HepG2 (cell line): ENCODE results near the gene CBFA2T2. TPM values are rescaled to one million over a fixed set of nuclear protein-coding genes. Genes with fewer than 3 reads are reported as not detected.
A peak's percentile ranks its signal among the peaks of the same experiment; 100 is the strongest.

Source experiments
- CBFB ChIP-seq: sonication (generic); formaldehyde crosslinking; IDR thresholded peaks from 2 replicates; pipeline ENCODE4 v1.4.0; 2020; ENCODE audit warnings: missing genetic modification reagents
- ELF3 ChIP-seq: IDR thresholded peaks from 2 replicates; pipeline ENCODE4 v1.6.1; 2016; ENCODE audit warnings: missing genetic modification reagents, missing compliant biosample characterization
- ERF ChIP-seq: IDR thresholded peaks from 2 replicates; pipeline ENCODE4 v1.6.1; 2018; ENCODE audit warnings: missing biosample characterization, missing genetic modification reagents
- MIER2 ChIP-seq: IDR thresholded peaks from 2 replicates; pipeline ENCODE4 v1.6.1; 2016; ENCODE audit warnings: missing biosample characterization, missing genetic modification reagents
- MTF2 ChIP-seq: sonication (generic); formaldehyde crosslinking; IDR thresholded peaks from 2 replicates; pipeline ENCODE4 v1.5.0; 2020; ENCODE audit warnings: missing genetic modification reagents, borderline replicate concordance
- NFRKB ChIP-seq: fragments of 450-650 bp; IDR thresholded peaks from 2 replicates; pipeline ENCODE4 v1.6.1; 2017
- NFYB ChIP-seq: sonication (generic); formaldehyde crosslinking; IDR thresholded peaks from 2 replicates; pipeline ENCODE4 v1.4.0; 2020; ENCODE audit warnings: missing genetic modification reagents
- PLRG1 ChIP-seq: fragments of 450-650 bp; conservative IDR thresholded peaks from 2 replicates; pipeline ENCODE4 v1.6.1; 2016
- POGZ ChIP-seq: sonication (generic); formaldehyde crosslinking; IDR thresholded peaks from 2 replicates; pipeline ENCODE4 v1.4.0; 2020; ENCODE audit warnings: mild to moderate bottlenecking, missing genetic modification reagents
- PRMT3 ChIP-seq: sonication (generic); formaldehyde crosslinking; IDR thresholded peaks from 2 replicates; pipeline ENCODE4 v1.8.1; 2022; ENCODE audit warnings: low read depth, mild to moderate bottlenecking, moderate library complexity, missing genetic modification reagents, borderline replicate concordance
- PTBP1 ChIP-seq: fragments of 200-400 bp; formaldehyde crosslinking; IDR thresholded peaks from 2 replicates; pipeline ENCODE4 v1.6.1; 2018; ENCODE audit warnings: low read length, low read depth; ENCODE audit not compliant: poor library complexity, severe bottlenecking
- STAG1 ChIP-seq: sonication (generic); formaldehyde crosslinking; IDR thresholded peaks from 2 replicates; pipeline ENCODE4 v1.4.0; 2020; ENCODE audit warnings: missing genetic modification reagents
- TMF1 ChIP-seq: sonication (generic); formaldehyde crosslinking; IDR thresholded peaks from 2 replicates; pipeline ENCODE4 v1.8.1; 2022; ENCODE audit warnings: low read depth, missing genetic modification reagents
- ZBTB1 ChIP-seq: sonication (generic); formaldehyde crosslinking; IDR thresholded peaks from 2 replicates; pipeline ENCODE4 v1.4.0; 2020; ENCODE audit warnings: missing genetic modification reagents, borderline replicate concordance
- ZC3H13 ChIP-seq: sonication (generic); formaldehyde crosslinking; IDR thresholded peaks from 2 replicates; pipeline ENCODE4 v1.8.1; 2023; ENCODE audit warnings: mild to moderate bottlenecking, missing genetic modification reagents, moderate library complexity
- ZEB1 ChIP-seq: IDR thresholded peaks from 2 replicates; pipeline ENCODE4 v1.6.1; 2012; ENCODE audit warnings: mild to moderate bottlenecking, low read depth, inconsistent platforms; ENCODE audit not compliant: insufficient replicate concordance
- ZNF230 ChIP-seq: sonication (generic); formaldehyde crosslinking; IDR thresholded peaks from 2 replicates; pipeline ENCODE4 v1.4.0; 2020; ENCODE audit warnings: mild to moderate bottlenecking, missing genetic modification reagents
- ZNF296 ChIP-seq: sonication (generic); formaldehyde crosslinking; conservative IDR thresholded peaks from 2 replicates; pipeline ENCODE4 v1.5.0; 2020; ENCODE audit warnings: mild to moderate bottlenecking, missing genetic modification reagents
- ZNF556 ChIP-seq: sonication (generic); formaldehyde crosslinking; IDR thresholded peaks from 2 replicates; pipeline ENCODE4 v1.4.0; 2020; ENCODE audit warnings: mild to moderate bottlenecking, missing genetic modification reagents, borderline replicate concordance
- polyA plus RNA-seq, 8 experiments: library from polyadenylated mRNA; depleted of rRNA in 3 of 8; stranded (reverse) in 7 of 8; unstranded in 1 of 8; fragments of >200 nt; fragmentation: Illumina TruSeq in 4 of 8; extraction: Trizol in 4 of 8; gene quantifications; 2 replicates each; pipeline versions ENCODE4 v1.2.1 to v1.2.3, GENCODE V29; 2011 to 2016; ENCODE audit warnings: low read depth in 4 of 8, missing spikeins in 1 of 8, mixed read lengths in 1 of 8; ENCODE audit not compliant: insufficient read depth in 1 of 8
- total RNA-seq, 5 experiments: library from RNA; depleted of rRNA; stranded (reverse); fragments of >200 nt; fragmentation: Illumina TruSeq; extraction: Trizol; gene quantifications; 2 replicates each; pipeline ENCODE4 v1.2.3, GENCODE V29; 2016; ENCODE audit warnings: low read depth in 1 of 5
- TF ChIP-seq, protein P1 (sequence below): IDR thresholded peaks from 2 replicates; pipeline ENCODE4 v1.6.1; 2016; ENCODE audit warnings: mild to moderate bottlenecking, missing biosample characterization, missing genetic modification reagents
- TF ChIP-seq, protein P2 (sequence below): sonication (generic); formaldehyde crosslinking; IDR thresholded peaks from 2 replicates; pipeline ENCODE4 v1.5.0; 2020; ENCODE audit warnings: missing genetic modification reagents
- TF ChIP-seq, protein P3 (sequence below), 2 experiments: sonication (generic) in 1 of 2; formaldehyde crosslinking in 1 of 2; IDR thresholded peaks; 2 replicates each; pipeline versions ENCODE4 v1.4.0 to v1.6.1; 2018 to 2020; ENCODE audit warnings: missing genetic modification reagents in 2 of 2, borderline replicate concordance in 1 of 2, low read depth in 1 of 2, mild to moderate bottlenecking in 1 of 2, missing biosample characterization in 1 of 2
- TF ChIP-seq, protein P4 (sequence below): sonication (generic); formaldehyde crosslinking; IDR thresholded peaks from 2 replicates; pipeline ENCODE4 v1.4.0; 2020; ENCODE audit warnings: missing genetic modification reagents
- TF ChIP-seq, protein P5 (sequence below): sonication (generic); formaldehyde crosslinking; conservative IDR thresholded peaks from 2 replicates; pipeline ENCODE4 v1.8.0; 2022; ENCODE audit warnings: mild to moderate bottlenecking, moderate library complexity, missing genetic modification reagents

Gene CBFA2T2
- total and polyA plus RNA-seq, 2 of the 13 experiments (the other 11 are each of a cell fraction or from before 2014, with no cell fraction given): 6.3 to 21.2 TPM

DNA sequence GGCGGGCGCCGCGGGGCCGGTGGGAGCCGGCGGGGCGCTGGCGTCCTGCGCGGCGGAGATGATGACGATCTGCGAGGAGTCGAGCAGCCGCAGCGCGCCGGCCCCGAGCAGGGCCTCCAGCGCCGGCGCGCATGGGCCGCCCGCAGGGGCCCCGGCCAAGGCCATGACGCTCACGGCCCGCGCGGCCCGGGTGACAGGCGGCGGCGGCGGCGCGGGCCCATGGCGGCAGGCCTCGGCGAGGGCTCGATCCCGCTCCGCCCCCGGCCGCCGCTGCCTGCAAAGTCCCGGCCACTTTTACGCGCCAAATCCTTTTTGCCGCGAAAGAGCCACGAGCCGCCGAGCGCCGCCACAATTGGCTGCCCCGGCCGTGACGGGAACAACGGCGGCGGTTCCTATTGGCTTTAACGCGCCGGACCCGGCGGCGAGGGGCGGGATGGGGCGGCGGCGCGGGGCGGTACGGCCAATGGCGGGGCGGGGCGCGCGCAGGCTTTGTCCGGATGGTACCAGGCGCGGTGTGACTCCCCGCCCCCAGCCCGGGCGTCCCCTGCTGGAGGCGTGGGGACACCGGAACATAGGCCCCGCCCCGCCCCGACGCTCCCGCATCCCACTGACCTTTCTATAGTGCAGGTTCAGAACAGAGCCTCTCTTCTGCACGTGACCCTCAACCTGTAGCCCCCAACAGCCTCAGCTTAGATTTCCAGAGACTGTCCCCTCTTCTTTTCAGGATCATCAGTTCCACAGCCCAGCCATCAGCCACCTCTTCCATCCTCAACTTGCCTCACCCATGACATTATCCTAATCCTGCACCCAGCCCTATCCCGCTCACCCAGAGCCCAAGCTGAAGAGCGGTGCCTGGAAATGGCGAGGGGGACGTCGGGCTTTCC, 196.4 kb downstream of the CBFA2T2 start, which contains the start of gene E2F1 (continued):
- TF ChIP-seq CBFB (CRISPR knock-in tag): peak; percentile 50
- peak; percentile 96 for TF ChIP-seq PRMT3
- no peak for TF ChIP-seq ZBTB1 (CRISPR knock-in tag)
- TF ChIP-seq ELF3 (CRISPR knock-in tag): peak; percentile 60; the same call in 1 of the 2 replicates
- TF ChIP-seq, protein P1, sequence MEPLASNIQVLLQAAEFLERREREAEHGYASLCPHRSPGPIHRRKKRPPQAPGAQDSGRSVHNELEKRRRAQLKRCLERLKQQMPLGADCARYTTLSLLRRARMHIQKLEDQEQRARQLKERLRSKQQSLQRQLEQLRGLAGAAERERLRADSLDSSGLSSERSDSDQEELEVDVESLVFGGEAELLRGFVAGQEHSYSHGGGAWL (CRISPR knock-in tag): peak; percentile 91
- TF ChIP-seq, protein P2, sequence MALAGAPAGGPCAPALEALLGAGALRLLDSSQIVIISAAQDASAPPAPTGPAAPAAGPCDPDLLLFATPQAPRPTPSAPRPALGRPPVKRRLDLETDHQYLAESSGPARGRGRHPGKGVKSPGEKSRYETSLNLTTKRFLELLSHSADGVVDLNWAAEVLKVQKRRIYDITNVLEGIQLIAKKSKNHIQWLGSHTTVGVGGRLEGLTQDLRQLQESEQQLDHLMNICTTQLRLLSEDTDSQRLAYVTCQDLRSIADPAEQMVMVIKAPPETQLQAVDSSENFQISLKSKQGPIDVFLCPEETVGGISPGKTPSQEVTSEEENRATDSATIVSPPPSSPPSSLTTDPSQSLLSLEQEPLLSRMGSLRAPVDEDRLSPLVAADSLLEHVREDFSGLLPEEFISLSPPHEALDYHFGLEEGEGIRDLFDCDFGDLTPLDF (CRISPR knock-in tag): peak; percentile 99
- TF ChIP-seq MIER2 (CRISPR knock-in tag): no peak
- no peak for TF ChIP-seq PLRG1
- TF ChIP-seq POGZ (CRISPR knock-in tag): 0 out of 2 replicates have a peak, but pooled peaks have one; percentile 61
- peak; percentile 10; the same call in 1 of the 2 replicates for TF ChIP-seq STAG1 (CRISPR knock-in tag)
- TF ChIP-seq ZNF230 (CRISPR knock-in tag): 0 out of 2 replicates have a peak, but pooled peaks have one; percentile 92
- TF ChIP-seq, protein P3, sequence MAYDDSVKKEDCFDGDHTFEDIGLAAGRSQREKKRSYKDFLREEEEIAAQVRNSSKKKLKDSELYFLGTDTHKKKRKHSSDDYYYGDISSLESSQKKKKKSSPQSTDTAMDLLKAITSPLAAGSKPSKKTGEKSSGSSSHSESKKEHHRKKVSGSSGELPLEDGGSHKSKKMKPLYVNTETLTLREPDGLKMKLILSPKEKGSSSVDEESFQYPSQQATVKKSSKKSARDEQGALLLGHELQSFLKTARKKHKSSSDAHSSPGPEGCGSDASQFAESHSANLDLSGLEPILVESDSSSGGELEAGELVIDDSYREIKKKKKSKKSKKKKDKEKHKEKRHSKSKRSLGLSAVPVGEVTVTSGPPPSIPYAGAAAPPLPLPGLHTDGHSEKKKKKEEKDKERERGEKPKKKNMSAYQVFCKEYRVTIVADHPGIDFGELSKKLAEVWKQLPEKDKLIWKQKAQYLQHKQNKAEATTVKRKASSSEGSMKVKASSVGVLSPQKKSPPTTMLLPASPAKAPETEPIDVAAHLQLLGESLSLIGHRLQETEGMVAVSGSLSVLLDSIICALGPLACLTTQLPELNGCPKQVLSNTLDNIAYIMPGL (CRISPR knock-in tag; IDR thresholded peaks at IDR 0.05; ENCODE audit: borderline replicate concordance in 1 of 2, low read depth in 1 of 2): peak; percentile 58; a peak in 3 of 4 replicates
- TF ChIP-seq NFYB (CRISPR knock-in tag): peak; percentile 91
- TF ChIP-seq, protein P4, sequence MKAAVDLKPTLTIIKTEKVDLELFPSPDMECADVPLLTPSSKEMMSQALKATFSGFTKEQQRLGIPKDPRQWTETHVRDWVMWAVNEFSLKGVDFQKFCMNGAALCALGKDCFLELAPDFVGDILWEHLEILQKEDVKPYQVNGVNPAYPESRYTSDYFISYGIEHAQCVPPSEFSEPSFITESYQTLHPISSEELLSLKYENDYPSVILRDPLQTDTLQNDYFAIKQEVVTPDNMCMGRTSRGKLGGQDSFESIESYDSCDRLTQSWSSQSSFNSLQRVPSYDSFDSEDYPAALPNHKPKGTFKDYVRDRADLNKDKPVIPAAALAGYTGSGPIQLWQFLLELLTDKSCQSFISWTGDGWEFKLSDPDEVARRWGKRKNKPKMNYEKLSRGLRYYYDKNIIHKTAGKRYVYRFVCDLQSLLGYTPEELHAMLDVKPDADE (CRISPR knock-in tag): no peak
- 0 out of 2 replicates have a peak, but pooled peaks have one; percentile 35 for TF ChIP-seq ZNF296
- TF ChIP-seq, protein P5, sequence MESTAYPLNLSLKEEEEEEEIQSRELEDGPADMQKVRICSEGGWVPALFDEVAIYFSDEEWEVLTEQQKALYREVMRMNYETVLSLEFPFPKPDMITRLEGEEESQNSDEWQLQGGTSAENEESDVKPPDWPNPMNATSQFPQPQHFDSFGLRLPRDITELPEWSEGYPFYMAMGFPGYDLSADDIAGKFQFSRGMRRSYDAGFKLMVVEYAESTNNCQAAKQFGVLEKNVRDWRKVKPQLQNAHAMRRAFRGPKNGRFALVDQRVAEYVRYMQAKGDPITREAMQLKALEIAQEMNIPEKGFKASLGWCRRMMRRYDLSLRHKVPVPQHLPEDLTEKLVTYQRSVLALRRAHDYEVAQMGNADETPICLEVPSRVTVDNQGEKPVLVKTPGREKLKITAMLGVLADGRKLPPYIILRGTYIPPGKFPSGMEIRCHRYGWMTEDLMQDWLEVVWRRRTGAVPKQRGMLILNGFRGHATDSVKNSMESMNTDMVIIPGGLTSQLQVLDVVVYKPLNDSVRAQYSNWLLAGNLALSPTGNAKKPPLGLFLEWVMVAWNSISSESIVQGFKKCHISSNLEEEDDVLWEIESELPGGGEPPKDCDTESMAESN (CRISPR knock-in tag): peak; percentile 85
- TF ChIP-seq MTF2: no peak
- TF ChIP-seq ERF (CRISPR knock-in tag): peak; percentile 74
- TF ChIP-seq NFRKB: no peak
- TF ChIP-seq PTBP1: no peak
- TF ChIP-seq TMF1 (CRISPR knock-in tag): peak; percentile 97; the same call in 1 of the 2 replicates
- TF ChIP-seq ZNF556: 0 out of 2 replicates have a peak, but pooled peaks have one; percentile 53
- no peak for TF ChIP-seq ZEB1
- TF ChIP-seq ZC3H13: peak; percentile 98
